SJSA1 (cell line): ENCODE data around the gene SPINK2. TPM values are rescaled to one million over a fixed set of nuclear protein-coding genes. Genes with fewer than 3 reads are reported as not detected.

Experiments
- DNase-seq, 2 experiments: peaks; one replicate each; pipeline ENCODE4 v3.0.0-alpha.2; 2015 to 2020; ENCODE audit warnings: low spot score in 2 of 2, low read depth in 1 of 2
- H3K27ac ChIP-seq: fragments of 250-450 bp; sonication (Bioruptor Pico); 2 replicates; pipeline ENCODE4 v1.5.1; 2020; ENCODE audit warnings: mild to moderate bottlenecking, moderate library complexity
- H3K27me3 ChIP-seq: fragments of 250-450 bp; sonication (Bioruptor Pico); replicated peaks from 2 replicates; pipeline ENCODE4 v1.5.1; 2020; ENCODE audit warnings: mild to moderate bottlenecking, moderate library complexity
- H3K36me3 ChIP-seq: fragments of 250-450 bp; sonication (Bioruptor Pico); 2 replicates; pipeline ENCODE4 v1.5.1; 2020; ENCODE audit warnings: mild to moderate bottlenecking
- H3K4me1 ChIP-seq: fragments of 250-450 bp; sonication (Bioruptor Pico); replicated peaks from 2 replicates; pipeline ENCODE4 v1.6.1; 2021; ENCODE audit warnings: mild to moderate bottlenecking
- H3K4me3 ChIP-seq: fragments of 250-450 bp; sonication (Bioruptor Pico); 2 replicates; pipeline ENCODE4 v1.5.1; 2020; ENCODE audit warnings: mild to moderate bottlenecking
- H3K9me3 ChIP-seq: fragments of 250-450 bp; sonication (Bioruptor Pico); replicated peaks from 2 replicates; pipeline ENCODE4 v1.5.1; 2020; ENCODE audit warnings: mild to moderate bottlenecking
- total RNA-seq: library from RNA; depleted of rRNA; stranded (reverse); fragments of >200 nt; shearing (Covaris generic); gene quantifications from 2 replicates; pipeline ENCODE4 v1.2.3, GENCODE V29; 2014

The SPINK2 gene
- total RNA-seq, 1 experiment from 2014 or later, result not detected

GRCh38 chr4:56787380-56787779 lies 34.1 kb downstream of the SPINK2 start:
- Histone ChIP-seq H3K27ac (no peak overlapping the region), H3K9me3 (no peaks in the 10 kb centered on the region), H3K4me3 (no peak overlapping the region), H3K27me3 (no peaks in the 10 kb centered on the region; the same call in 1 of the 2 replicates), H3K36me3 (no peaks in the 10 kb centered on the region), H3K4me1 (no peaks in the 10 kb centered on the region)
- no peak for DNase-seq

- no peaks in the 10 kb centered on the region for H3K36me3 ChIP-seq
- no peaks in the 10 kb centered on the region; the same call in 1 of the 2 replicates for H3K27me3 ChIP-seq
- no peak overlapping the region for H3K27ac ChIP-seq
- H3K4me1 ChIP-seq, result no peaks in the 10 kb centered on the region
- no peaks in the 10 kb centered on the region for H3K9me3 ChIP-seq
- H3K4me3 ChIP-seq, result no peak overlapping the region
- no peak for DNase-seq
Measured at GRCh38 chr4:56786955-56787354, 34.5 kb downstream of the SPINK2 start.

- DNase-seq, result no peak
- no peaks in the 10 kb centered on the region; the same call in 1 of the 2 replicates for H3K27me3 ChIP-seq
- H3K27ac ChIP-seq, result no peak overlapping the region
Measured at GRCh38 chr4:56783986-56784385, 37.5 kb downstream of the SPINK2 start.

GRCh38 chr4:56782019-56782418 lies 39.5 kb downstream of the SPINK2 start:
- no peak overlapping the region for H3K4me3 ChIP-seq
- no peak overlapping the region for H3K27ac ChIP-seq
- H3K9me3 ChIP-seq, result no peaks in the 10 kb centered on the region
- DNase-seq, result no peak
- H3K4me1 ChIP-seq, result no peaks in the 10 kb centered on the region
- H3K36me3 ChIP-seq, result no peaks in the 10 kb centered on the region
- H3K27me3 ChIP-seq, result no peaks in the 10 kb centered on the region; the same call in 1 of the 2 replicates

More at GRCh38 chr4:56783986-56784385, 37.5 kb downstream of the SPINK2 start:
- Histone ChIP-seq H3K36me3 (no peaks in the 10 kb centered on the region), H3K4me1 (no peaks in the 10 kb centered on the region), H3K4me3 (no peak overlapping the region), H3K9me3 (no peaks in the 10 kb centered on the region)

- no peak overlapping the region for H3K27ac ChIP-seq
- H3K36me3 ChIP-seq, result no peaks in the 10 kb centered on the region
- no peaks in the 10 kb centered on the region for H3K4me1 ChIP-seq
- H3K27me3 ChIP-seq, result no peaks in the 10 kb centered on the region
- H3K9me3 ChIP-seq, result no peaks in the 10 kb centered on the region
- no peak for DNase-seq
- no peak overlapping the region for H3K4me3 ChIP-seq
Measured at GRCh38 chr4:56773346-56773745, 48.2 kb downstream of the SPINK2 start.

- Histone ChIP-seq H3K27me3 (no peaks in the 10 kb centered on the region), H3K36me3 (no peaks in the 10 kb centered on the region), H3K9me3 (no peaks in the 10 kb centered on the region), H3K27ac (no peak overlapping the region), H3K4me3 (no peak overlapping the region), H3K4me1 (no peaks in the 10 kb centered on the region)
- DNase-seq, result no peak
Measured at GRCh38 chr4:56772134-56772533, 49.4 kb downstream of the SPINK2 start.

GRCh38 chr4:56768763-56769162 lies 52.7 kb downstream of the SPINK2 start:
- DNase-seq, result no peak
- H3K4me3 ChIP-seq, result no peak overlapping the region
- no peaks in the 10 kb centered on the region for H3K27me3 ChIP-seq
- no peaks in the 10 kb centered on the region for H3K9me3 ChIP-seq
- H3K27ac ChIP-seq, result no peak overlapping the region
- H3K36me3 ChIP-seq, result no peaks in the 10 kb centered on the region
- no peaks in the 10 kb centered on the region for H3K4me1 ChIP-seq

GRCh38 chr4:56768316-56768715 lies 53.2 kb downstream of the SPINK2 start:
- H3K36me3 ChIP-seq, result no peaks in the 10 kb centered on the region
- no peak overlapping the region for H3K4me3 ChIP-seq
- no peaks in the 10 kb centered on the region for H3K27me3 ChIP-seq
- H3K4me1 ChIP-seq, result no peaks in the 10 kb centered on the region
- H3K9me3 ChIP-seq, result no peaks in the 10 kb centered on the region
- DNase-seq, result no peak
- no peak overlapping the region for H3K27ac ChIP-seq

GRCh38 chr4:56767567-56767966 lies 53.9 kb downstream of the SPINK2 start:
- no peaks in the 10 kb centered on the region for H3K9me3 ChIP-seq
- DNase-seq, result no peak
- no peak overlapping the region for H3K4me3 ChIP-seq
- no peak overlapping the region for H3K27ac ChIP-seq
- no peaks in the 10 kb centered on the region for H3K36me3 ChIP-seq
- no peaks in the 10 kb centered on the region for H3K27me3 ChIP-seq
- no peaks in the 10 kb centered on the region for H3K4me1 ChIP-seq

GRCh38 chr4:56764775-56765174 lies 56.7 kb downstream of the SPINK2 start:
- Histone ChIP-seq H3K4me1 (no peaks in the 10 kb centered on the region), H3K36me3 (no peaks in the 10 kb centered on the region), H3K27me3 (no peaks in the 10 kb centered on the region), H3K27ac (no peak overlapping the region), H3K9me3 (no peaks in the 10 kb centered on the region), H3K4me3 (no peak overlapping the region)
- DNase-seq, result no peak

GRCh38 chr4:56764223-56764622 lies 57.3 kb downstream of the SPINK2 start:
- Histone ChIP-seq H3K36me3 (no peaks in the 10 kb centered on the region), H3K27me3 (no peaks in the 10 kb centered on the region), H3K4me1 (peaks cover under 1% of the 10 kb centered on the region), H3K27ac (no peak overlapping the region), H3K9me3 (no peaks in the 10 kb centered on the region), H3K4me3 (no peak overlapping the region)
- DNase-seq, result no peak

- H3K4me3 ChIP-seq, result no peak overlapping the region
- no peaks in the 10 kb centered on the region for H3K27me3 ChIP-seq
- no peak overlapping the region for H3K27ac ChIP-seq
- H3K9me3 ChIP-seq, result no peaks in the 10 kb centered on the region
- no peaks in the 10 kb centered on the region for H3K36me3 ChIP-seq
- no peak for DNase-seq
- peaks cover 16% of the 10 kb centered on the region for H3K4me1 ChIP-seq
Measured at GRCh38 chr4:56762484-56763250, 58.8 kb downstream of the SPINK2 start.

- no peaks in the 10 kb centered on the region for H3K27me3 ChIP-seq
- no peak overlapping the region for H3K27ac ChIP-seq
- H3K36me3 ChIP-seq, result no peaks in the 10 kb centered on the region
- H3K9me3 ChIP-seq, result no peaks in the 10 kb centered on the region
- no peak for DNase-seq
- H3K4me1 ChIP-seq, result peaks cover 39% of the 10 kb centered on the region
- H3K4me3 ChIP-seq, result no peak overlapping the region
Measured at GRCh38 chr4:56760183-56760582, 61.3 kb downstream of the SPINK2 start.
